Measurements from ENCODE around the gene AK1. TPM values are rescaled to one million over a fixed set of nuclear protein-coding genes. Genes with fewer than 3 reads are reported as not detected.

Gene AK1
- polyA plus RNA-seq, 3 donors: 44.0 to 46.4 (median 44.7) TPM

DNA sequence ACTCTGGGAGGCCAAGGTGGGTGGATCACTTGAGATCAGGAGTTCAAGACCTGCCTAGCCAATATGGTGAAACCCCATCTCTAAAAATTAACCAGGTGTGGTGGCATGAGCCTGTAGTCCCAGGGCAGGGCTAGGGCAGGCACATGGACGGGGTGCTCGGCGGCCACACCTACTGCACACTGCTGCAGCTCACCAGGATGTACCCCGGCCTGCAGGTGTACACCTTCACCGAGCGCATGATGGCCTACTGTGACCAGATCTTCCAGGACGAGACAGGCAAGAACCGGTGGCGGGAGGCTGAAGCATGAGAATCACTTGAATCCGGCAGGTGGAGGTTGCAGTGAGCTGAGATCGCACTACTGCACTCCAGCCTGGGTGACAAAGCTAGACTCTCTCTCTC lies 36.2 kb upstream of the AK1 start:
- DNase-seq: no peak

GRCh38 chr9:127912882-127913281 lies 35.4 kb upstream of the AK1 start:
- no peak for DNase-seq

GRCh38 chr9:127912296-127912695 lies 34.8 kb upstream of the AK1 start:
- no peak for DNase-seq

- DNase-seq: no peak
Measured at GRCh38 chr9:127910613-127911205, 33.2 kb upstream of the AK1 start.

DNA sequence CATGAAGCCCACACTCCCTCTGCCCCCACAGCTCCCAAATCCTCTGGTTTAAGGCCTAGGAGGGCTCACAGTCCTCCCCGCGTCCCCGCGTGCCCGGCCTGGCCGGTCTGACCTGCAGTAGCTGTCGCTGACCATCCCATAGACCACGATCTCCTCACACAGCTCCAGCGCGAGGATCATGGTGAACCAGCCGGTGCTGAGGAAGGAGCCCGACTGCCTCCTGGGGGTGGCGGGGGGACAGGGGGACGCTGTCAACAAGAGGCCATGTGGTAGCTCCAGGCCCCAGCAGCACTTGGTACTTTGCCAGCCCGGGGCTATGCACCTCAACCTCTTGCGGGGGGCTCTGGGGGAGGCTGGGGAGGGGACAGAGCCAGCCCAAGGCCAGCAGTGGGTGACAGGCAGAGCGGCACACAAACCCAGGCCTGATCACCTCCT lies 32.4 kb upstream of the AK1 start:
- no peak for DNase-seq

- no peak for DNase-seq
Measured at GRCh38 chr9:127908660-127908926, 31.1 kb upstream of the AK1 start.

DNA sequence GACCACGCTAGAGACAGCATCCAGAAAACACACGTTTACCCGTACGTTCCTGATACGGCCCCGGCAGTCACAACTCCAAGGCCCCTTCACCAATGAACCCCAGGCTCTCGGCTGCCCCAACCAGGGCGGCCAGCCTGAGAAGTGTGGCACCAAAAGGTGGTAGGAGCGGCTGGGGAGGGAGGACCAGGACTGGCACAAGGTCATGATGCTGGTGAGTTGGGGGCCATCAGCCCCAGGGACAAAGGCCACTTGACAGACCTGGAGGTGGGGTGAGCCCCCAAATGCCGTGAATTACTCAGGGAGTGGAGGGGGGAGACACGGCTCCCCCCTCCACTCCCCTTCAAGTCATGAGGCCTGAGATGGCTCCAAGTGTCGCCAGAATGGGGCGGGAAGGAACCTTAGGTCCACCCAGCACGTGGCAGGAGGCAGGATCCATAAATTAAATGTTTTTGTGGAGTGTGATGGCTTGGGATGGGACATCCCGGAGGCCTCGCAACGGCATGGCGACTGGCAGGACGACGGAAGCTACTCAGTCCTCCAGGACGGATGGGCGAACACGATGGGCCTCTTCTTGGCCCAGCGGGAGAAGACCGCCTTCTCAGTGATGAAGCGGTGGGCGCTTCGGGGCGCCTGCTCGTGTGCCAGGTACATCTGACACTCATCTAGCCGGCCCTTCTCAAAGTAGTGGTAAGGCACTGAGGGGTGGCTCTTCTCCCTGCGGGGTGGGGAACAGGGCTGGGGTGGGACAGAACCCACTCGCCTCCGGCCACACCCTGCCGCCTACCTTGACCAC lies 30.6 kb upstream of the AK1 start:
- DNase-seq: no peak

GRCh38 chr9:127905788-127906191 lies 28.3 kb upstream of the AK1 start:
- no peak for DNase-seq

DNA sequence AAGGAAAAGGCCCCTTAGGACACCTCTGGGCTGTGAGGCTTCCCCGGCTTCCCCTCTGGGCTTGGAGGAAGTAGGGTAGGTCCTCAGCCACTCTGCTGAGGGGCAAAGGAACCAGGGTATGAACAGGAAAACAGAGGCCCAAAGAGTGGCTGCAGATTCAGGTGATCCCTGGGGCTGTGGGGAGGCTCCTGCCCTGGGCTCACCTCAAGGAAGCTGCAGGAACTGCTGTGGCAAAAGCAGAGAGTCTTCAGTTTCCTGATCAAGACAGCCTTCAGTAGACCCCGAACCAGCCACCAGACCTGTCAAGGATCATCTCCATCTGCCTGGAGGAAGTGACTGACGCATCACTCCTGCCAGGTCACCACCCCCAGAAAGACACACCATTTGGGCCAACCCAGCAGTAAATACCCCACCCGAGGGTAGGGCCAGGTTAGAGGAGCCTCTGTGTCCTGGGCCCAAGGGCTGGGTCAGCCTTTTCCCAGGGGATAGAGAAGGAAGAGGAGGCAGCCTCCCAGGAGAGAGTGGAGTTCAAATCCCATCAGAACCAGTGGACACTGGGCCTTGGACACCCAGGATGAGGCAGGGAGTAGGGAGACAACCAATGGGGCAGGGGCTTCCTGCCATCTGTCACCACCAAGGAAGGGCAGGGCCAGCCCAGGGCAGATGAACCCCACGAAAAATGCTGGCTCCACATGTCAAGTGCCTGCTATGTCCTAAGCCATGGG lies 27.7 kb upstream of the AK1 start:
- DNase-seq: no peak

GRCh38 chr9:127904561-127905003 lies 27.1 kb upstream of the AK1 start:
- DNase-seq: no peak

DNA sequence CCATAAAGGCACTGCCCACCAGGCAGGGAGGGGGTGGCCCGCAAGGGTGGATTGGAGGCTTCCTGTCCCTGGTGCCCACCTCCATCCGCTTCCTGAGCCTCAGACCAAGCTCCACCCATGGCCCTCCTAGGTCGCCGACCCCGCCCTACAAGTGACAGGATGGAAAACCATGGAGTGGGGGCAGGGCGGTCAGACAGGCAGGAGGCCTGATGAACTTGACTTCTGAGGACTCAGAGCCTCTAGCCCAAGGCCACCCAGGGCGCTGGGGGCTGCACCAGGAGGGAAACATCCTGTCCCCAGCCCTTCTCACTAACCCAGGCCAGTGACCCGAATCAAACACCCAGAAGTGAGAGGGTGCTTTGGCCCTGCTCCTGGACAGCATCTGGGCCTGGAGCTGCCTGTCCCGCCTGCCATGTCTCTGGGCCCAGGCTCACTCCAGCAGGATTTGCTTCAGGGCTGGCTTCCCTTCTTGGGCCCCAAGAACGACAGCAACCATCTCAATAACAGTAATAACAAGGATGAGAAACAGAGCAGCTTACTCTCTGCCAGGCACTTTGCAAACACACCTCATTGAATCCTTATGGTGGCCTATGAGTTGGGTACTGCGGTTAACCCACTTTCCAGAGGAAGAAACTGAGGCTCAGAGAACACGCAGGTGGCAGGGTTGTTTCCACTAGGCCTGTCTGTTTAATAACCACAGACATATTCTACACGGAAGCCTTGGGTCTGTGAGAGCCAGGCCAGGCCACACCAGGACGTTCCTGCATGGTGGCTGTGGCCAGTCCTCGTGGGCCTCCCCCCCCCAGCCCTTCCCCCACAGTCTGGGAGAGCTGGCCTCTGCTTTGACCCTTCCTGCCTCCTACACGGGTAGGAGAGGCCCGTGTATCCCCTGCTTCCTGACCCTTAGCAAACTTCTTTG lies 26.3 kb upstream of the AK1 start:
- DNase-seq: no peak

DNA sequence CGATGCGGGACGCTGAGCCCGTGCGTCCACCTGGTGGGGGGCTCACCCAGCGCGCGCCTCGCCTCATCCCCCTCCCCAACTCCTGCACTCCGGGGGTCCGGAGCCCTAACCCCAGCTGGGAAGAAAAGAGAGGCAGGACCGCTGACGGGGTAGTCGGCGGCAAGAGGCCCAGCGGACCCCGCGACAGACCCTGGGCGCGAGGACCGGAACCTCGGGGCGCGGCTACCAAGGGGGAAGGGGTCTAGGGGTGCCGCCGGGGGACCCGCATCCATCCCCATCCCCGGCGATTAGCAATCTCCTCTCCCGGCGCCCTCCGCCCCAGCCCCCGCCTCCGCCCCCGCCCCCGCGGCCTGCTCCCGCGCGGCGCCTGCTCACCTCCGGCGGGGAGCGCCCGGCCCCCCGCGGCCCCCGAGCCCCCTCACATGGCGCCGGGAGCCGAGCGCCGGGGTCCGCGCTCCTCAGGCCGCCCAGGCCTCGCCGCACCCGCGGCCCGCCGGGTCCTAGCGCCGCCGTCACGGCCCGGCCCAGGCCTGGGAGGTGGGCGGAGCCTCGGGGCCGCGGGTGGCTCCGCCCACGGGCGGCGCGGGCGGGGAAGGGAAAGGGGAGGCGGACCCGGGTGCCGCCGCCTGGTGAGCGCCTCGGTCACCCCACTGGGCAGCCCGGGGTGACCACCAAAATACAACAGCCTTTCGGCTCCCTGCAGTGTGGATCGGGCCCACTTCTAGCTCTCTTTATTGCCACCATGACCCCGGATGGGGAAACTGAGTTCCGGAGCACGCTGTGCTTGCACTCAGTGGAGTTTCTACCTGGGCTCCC lies 21.9 kb upstream of the AK1 start, which contains the start of gene ST6GALNAC6:
Gene ST6GALNAC6, minus strand, starts transcription at position 476 of the 816 bp plus-strand sequence. CDS start 1,622 bp downstream, outside the sequence.
- peak; percentile 83 for DNase-seq

GRCh38 chr9:127898433-127899127 lies 21.1 kb upstream of the AK1 start:
- peak; percentile 79 for DNase-seq

- peak; percentile 85 for DNase-seq
Measured at GRCh38 chr9:127897193-127897692, 19.8 kb upstream of the AK1 start.

DNA sequence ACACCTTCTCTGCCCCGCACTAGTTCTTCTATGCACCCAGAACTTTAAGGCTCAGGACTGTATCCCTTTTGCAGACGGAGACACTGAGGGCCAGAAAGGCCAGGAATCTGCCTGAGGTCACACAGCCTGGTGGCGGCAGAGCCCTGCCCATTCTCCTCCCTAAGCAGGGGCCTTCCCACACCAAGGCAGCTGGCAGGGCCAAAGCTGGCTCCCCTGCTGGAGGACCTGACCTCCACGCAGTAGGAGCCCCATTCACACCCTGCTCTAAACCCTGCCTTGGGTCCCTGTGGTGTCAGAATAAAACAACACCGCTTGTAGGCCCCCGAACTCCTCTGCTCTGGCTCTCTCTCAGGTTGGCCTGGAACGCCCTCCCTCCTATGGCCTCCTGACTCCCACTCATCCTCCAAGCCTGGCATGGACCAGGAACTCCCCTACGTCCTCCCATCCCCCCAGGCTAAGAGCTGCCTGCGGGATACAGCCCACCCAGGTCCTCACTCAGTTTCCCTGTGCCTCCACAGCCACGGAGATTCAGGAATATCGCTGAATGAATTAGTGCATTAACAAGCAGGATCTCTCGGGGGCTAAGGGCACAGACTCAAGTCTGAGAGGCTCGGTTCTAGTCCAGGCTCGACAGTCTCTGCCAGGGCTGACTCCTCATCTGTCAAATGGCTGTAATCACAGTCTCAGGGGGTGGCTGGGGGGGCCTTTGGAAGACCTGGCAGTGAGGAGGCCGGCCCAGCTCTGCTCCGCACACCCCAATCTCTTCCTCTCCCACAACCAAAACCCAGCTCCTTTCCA lies 19.1 kb upstream of the AK1 start:
- no peak for DNase-seq

DNA sequence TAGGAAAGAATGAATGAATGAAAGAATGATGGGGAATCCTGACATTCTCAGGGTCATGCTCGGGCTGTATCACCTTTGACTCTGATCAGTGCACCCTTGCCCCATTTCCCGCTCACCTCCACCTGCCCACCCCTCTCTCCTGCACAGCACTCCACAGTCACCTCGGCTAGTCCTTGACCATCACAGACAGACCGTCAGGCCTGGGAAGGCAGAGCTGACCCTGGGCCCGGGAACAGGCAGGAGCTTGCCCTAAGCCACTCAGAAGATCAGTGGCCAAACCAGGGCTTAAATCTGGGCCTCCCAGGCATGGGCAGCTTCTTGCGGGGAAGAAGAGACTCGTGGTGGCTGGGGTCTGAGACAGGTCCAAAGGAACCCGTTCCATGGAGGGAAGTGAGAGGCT lies 18.3 kb upstream of the AK1 start:
- no peak for DNase-seq

DNA sequence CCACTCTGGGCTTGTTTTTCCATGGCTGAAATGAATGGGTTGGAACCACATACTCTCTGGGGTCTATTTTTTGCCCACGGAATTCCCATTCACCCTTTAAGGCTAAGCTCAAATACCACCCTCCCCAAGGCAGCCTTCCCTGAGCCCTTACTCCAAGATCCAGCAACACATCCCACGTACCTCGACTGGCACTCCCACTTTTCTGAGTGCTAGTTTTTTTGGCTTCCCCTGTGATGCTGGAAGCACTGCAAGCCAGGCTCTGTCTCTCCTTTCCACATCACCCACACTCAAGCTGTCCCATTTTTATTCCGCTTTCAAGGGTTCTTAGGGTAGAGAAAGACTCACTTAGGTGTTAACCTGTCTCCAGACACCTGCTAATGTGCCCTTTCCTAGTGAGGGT lies 15.9 kb upstream of the AK1 start:
- no peak for DNase-seq

DNA sequence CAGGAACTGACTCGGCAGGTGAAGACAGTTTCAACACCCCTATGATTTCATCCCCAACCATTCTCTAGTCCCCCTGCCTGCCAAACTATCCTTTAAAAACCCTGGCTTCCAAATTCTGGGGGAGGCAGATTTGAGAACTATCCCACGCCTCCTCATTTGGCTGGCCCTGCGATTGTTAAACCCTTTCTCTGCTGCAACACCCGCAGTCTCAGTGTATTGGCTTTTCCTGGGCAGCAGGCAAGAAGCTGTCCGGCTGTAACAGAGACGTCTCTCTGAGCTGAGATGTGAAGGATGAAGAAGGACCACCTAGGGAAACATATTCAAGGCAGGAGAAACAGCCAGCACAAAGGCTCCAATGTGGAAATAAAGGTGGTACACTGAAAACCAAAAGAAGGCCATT lies 15.4 kb upstream of the AK1 start:
- DNase-seq: no peak

DNA sequence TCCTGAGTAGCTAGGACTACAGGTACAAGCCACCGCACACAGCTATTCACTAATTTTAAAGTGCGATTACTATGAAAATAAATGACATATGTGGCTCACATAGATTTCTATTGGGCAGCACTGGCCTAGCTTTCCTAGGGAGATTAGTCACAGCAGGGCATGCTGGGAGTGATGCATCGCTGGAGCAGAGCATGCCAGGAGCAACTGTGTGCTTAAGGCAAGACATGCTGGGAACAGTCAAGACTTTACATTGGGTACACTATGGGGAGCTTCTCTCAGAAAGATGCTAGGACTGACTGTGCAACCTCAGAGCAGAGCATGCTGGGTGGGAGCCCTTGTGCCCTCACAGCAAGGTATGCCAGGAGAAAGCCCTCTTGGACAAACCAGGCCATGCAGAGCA lies 12.6 kb upstream of the AK1 start:
- no peak for DNase-seq

All from renal pelvis (tissue), 4 donors.